AG04450 (cell line): ENCODE measurements around the gene PIP5K1A. TPM values are rescaled to one million over a fixed set of nuclear protein-coding genes. Genes with fewer than 3 reads are reported as not detected.
A peak's percentile ranks its signal among the peaks of the same experiment; 100 is the strongest.
"Not testable (repeated sequence)": the region's sequence is repeated elsewhere in the genome, so short reads cannot be mapped to it uniquely, and the experiment has no call there.

Experiments used
- CTCF ChIA-PET: fragments of 300-600, 350-600 bp; formaldehyde crosslinking; extraction: SDS; loops from one replicate; lab custom pipeline; 2022; ENCODE audit warnings: antibody characterized with exemption, inconsistent platforms; lab: Charles Lee
- POLR2A ChIA-PET: fragments of 350-600 bp; formaldehyde crosslinking; extraction: SDS; loops from one replicate; lab custom pipeline; 2021; ENCODE audit warnings: antibody characterized with exemption, inconsistent platforms; lab: Yijun Ruan, JAX
- DNase-seq: peaks from one replicate; pipeline ENCODE4 v3.0.0-alpha.2; 2011; ENCODE audit warnings: low read depth, low spot score
- H3K27ac ChIP-seq: one replicate; pipeline ENCODE4 v1.5.1; 2012; ENCODE audit warnings: low read depth, low read length, control low read depth
- H3K27me3 ChIP-seq: one replicate; pipeline ENCODE4 v1.6.0; 2012; ENCODE audit warnings: low read length; ENCODE audit not compliant: control insufficient read depth, insufficient read depth
- H3K4me3 ChIP-seq: 2 replicates; pipeline ENCODE4 v1.5.1; 2011; ENCODE audit warnings: mild to moderate bottlenecking, low read depth, low read length, control low read depth
- H3K9me3 ChIP-seq: 2 replicates; pipeline ENCODE4 v1.5.1; 2012; ENCODE audit warnings: low read length; ENCODE audit not compliant: control insufficient read depth, insufficient read depth
- polyA plus RNA-seq: library from polyadenylated mRNA; depleted of rRNA; stranded (reverse); fragments of >200 nt; gene quantifications from 2 replicates; pipeline ENCODE4 v1.2.3, GENCODE V29; 2011
- TF ChIP-seq, protein P1 (sequence below): IDR thresholded peaks from 2 replicates; pipeline ENCODE4 v1.5.1; 2011; ENCODE audit warnings: low read depth, low read length, control low read depth, inconsistent platforms

Gene PIP5K1A
- polyA plus RNA-seq, 1 experiment = 170 TPM

DNA sequence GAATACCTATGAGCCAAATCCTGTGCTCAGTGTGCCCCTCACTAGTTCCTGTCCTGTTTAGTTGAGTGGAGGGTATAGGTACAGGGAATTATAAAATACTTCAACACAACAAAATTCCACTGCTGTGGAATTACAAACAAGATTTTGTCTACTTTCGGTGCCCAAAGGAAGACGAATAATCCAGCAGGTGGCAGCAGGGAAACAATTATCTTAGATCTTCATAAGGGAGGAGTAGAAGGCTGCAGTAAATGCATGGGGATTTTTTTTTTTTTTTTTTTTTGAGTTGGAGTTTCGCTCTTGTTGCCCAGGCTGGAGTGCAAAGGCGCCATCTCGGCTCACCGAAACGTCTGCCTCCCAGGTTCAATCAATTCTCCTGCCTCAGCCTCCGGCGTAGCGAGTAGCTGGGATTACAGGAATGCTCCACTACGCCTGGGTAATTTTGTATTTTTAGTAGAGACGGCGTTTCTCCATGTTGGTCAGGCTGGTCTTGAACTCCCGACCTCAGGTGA lies 2.0 kb upstream of the PIP5K1A start:
- no peaks in the 10 kb centered on the region for H3K27me3 ChIP-seq
- ChIA-PET CTCF (interaction anchor here (0.6 to 4.3 kb wide), 11 partner anchors 13 to 194 kb away, joined by 3 to 32 read pairs (median 4); partner anchors contain the start of gene TMOD4), POLR2A (interaction anchor here (0.7 kb wide), 1 partner anchor 341 kb away, joined by 5 read pairs; no protein-coding TSS in a partner anchor)
- peak; percentile 63 for DNase-seq
- H3K4me3 ChIP-seq = no peak overlapping the region
- H3K9me3 ChIP-seq = no peaks in the 10 kb centered on the region
- TF ChIP-seq, protein P1, sequence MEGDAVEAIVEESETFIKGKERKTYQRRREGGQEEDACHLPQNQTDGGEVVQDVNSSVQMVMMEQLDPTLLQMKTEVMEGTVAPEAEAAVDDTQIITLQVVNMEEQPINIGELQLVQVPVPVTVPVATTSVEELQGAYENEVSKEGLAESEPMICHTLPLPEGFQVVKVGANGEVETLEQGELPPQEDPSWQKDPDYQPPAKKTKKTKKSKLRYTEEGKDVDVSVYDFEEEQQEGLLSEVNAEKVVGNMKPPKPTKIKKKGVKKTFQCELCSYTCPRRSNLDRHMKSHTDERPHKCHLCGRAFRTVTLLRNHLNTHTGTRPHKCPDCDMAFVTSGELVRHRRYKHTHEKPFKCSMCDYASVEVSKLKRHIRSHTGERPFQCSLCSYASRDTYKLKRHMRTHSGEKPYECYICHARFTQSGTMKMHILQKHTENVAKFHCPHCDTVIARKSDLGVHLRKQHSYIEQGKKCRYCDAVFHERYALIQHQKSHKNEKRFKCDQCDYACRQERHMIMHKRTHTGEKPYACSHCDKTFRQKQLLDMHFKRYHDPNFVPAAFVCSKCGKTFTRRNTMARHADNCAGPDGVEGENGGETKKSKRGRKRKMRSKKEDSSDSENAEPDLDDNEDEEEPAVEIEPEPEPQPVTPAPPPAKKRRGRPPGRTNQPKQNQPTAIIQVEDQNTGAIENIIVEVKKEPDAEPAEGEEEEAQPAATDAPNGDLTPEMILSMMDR = peak; percentile 64
- H3K27ac ChIP-seq = peak overlapping the region; percentile 3

DNA sequence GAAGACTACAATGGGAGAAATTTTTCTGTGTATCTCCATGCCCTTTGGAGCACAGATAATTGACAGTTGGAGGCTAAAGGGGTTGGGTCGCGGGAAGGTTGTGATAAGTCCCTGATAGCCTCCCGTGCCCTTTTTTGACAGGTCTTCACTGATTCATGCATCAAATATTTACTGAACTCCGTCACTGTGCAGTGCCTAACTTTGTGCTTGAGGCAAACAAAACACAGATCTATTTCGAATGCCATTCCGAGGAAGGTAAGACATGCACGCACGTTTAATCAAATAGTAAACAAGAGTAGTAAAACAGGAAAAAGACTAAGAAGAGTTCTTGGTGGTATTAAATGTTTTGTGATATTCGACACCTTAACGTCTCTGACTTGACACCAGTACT lies 494 bp upstream of the PIP5K1A start:
- DNase-seq = no peak
- Histone ChIP-seq H3K27me3 (no peaks in the 10 kb centered on the region), H3K27ac (no peak overlapping the region), H3K4me3 (peak overlapping the region; percentile 97), H3K9me3 (no peaks in the 10 kb centered on the region)
- ChIA-PET POLR2A (no interaction called here), CTCF (interaction anchor here (0.5 to 4.3 kb wide), 3 partner anchors 54 to 143 kb away, joined by 3 to 32 read pairs (median 3); no protein-coding TSS in a partner anchor)
- TF ChIP-seq, protein P1 = no peak

DNA sequence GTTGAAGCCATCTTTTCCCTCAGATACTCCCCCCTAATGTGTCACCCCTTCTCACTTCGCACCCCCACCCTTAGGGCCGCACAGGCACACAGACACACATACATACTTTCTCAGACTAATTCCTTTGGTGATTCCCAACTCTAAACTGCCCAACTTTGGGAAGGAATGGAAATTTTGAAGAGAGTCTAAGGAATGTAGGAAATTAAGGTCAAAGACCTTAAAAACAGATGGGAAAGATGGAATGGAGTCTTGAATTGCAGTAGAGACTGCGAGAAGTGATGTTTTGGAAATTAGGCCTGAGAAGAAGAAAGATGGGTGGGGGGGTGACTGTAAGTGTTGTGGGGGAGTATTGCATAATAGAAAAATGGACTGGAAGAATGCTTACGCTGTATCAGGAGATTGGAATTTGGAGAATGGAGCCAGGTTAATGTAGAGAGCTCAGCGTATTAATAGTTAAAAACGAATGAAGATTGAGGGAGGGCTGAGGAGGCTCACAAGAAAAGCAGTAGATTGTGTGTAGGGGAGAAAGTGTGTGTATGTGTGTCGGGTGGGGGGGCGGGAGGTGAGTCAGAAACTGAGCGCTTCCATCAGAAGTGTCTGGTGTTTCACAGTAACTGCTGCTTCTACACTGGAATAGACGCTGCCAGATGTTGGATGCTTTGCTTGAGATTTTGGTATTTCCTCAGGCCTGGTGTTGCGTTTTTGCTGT lies 1.7 kb downstream of the PIP5K1A start:
- H3K27ac ChIP-seq = peak overlapping the region; percentile 94
- peak; percentile 71 for DNase-seq
- H3K4me3 ChIP-seq = peak overlapping the region; percentile 97
- ChIA-PET CTCF (interaction anchor here (1.3 to 2.0 kb wide), 2 partner anchors 52 kb away, joined by 4 to 8 read pairs; no protein-coding TSS in a partner anchor), POLR2A (interaction anchor here (0.6 to 1.0 kb wide), 6 partner anchors 8 to 193 kb away, joined by 3 to 10 read pairs (median 4); partner anchors contain the start of gene PSMD4)
- no peaks in the 10 kb centered on the region for H3K27me3 ChIP-seq
- H3K9me3 ChIP-seq = no peaks in the 10 kb centered on the region
- TF ChIP-seq, protein P1 = no peak

DNA sequence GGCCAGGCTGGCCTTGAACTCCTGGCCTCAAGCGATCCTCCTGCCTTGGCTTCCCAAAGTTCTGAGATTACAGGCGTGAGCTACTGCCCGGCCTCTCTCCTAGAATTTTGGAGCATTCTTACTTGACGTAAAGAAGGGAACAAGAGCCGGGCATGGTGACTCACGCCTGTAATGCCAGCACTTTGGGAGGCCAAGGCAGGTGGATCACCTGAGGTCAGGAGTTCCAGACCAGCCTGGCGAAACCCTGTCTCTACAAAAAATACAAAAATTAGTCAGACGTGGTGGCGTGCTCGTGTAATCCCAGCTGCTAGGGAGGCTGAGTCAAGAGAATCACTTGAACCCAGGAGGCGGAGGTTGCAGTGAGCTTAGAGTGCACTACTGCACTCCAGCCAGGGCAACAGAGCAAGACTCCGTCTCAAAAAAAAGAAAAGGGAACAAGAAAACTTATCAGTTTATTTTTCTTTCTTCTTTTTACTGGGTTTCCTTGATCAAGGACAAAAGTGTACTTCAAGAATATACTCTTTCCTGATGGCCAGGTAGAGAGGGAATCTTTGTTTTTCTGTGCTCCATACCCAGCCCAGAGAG lies 7.1 kb downstream of the PIP5K1A start:
- POLR2A ChIA-PET = interaction anchor here (0.6 kb wide), 1 partner anchor 14 kb away, joined by 3 read pairs; no protein-coding TSS in a partner anchor
- CTCF ChIA-PET = interaction anchor here (0.6 to 0.9 kb wide), 2 partner anchors 8 to 37 kb away, joined by 3 to 4 read pairs; no protein-coding TSS in a partner anchor
- not testable (repeated sequence) for DNase-seq, H3K27ac ChIP-seq, H3K9me3 ChIP-seq, H3K27me3 ChIP-seq, H3K4me3 ChIP-seq

DNA sequence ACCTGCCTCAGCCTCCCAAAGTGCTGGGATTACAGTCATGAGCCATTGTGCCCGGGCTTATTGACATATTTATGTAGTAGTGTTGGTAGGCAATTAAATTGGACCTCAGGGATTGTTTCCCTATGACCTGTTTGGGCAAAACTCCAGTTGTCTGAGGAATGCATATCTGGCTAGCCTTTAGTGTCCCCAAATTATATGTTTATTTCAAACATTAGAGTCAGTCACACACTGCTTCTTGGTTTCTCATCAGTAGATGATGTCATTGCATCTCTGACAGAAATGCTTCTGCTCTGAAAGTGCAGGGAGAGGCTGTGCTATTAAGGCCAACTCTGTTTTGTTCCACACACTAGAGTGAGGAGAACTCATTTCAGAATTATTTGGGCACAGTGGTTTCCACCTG lies 12.5 kb downstream of the PIP5K1A start:
- no peak overlapping the region for H3K4me3 ChIP-seq
- no peaks in the 10 kb centered on the region for H3K27me3 ChIP-seq
- TF ChIP-seq, protein P1 = no peak
- POLR2A ChIA-PET = no interaction called here
- CTCF ChIA-PET = no interaction called here
- H3K9me3 ChIP-seq = no peaks in the 10 kb centered on the region
- no peak overlapping the region for H3K27ac ChIP-seq
- DNase-seq = no peak
